GM19099 (cell line): Measurements from ENCODE around the gene LRRC63.
A peak's percentile ranks its signal among the peaks of the same experiment; 100 is the strongest.

Experiments
- POLR2A ChIP-seq: IDR thresholded peaks from 3 replicates; pipeline ENCODE4 v1.6.1; 2011; ENCODE audit warnings: low read depth; ENCODE audit not compliant: insufficient read length; ENCODE audit errors: extremely low read depth

LRRC63 gene, protein sequence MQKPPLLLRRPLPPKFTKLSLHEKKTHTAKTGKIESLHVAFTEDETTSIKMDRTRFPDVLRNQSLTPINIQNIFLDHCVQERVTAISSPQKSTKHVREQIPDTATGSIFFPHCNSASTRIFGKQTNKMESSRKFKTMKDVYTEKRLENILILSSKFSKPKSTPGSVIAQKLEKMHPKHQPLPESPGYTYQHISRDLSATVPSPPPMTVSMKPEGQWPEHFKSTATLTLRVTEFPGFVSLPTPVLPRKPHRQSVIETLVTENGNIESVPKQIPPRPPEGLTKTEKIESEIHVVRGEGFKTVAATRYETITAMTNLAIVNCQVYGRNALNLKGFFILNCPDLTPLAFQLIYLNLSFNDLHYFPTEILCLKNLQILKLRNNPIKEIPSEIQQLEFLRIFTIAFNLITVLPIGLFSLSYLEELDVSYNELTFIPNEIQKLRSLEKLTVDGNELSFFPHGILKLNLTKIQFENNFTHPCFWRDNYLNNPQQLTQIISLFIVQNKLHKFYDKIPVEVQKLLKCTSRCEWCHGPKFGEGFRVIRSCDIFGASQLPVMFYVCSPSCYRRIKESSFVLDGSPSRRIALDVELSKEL

GRCh38 chr13:46211483-46212351 lies at the start of gene LRRC63:
LRRC63 (plus strand) TSS chr13:46211928; CDS start chr13:46213035, 1,107 bp downstream.
- peak; percentile 55 for TF ChIP-seq POLR2A

DNA sequence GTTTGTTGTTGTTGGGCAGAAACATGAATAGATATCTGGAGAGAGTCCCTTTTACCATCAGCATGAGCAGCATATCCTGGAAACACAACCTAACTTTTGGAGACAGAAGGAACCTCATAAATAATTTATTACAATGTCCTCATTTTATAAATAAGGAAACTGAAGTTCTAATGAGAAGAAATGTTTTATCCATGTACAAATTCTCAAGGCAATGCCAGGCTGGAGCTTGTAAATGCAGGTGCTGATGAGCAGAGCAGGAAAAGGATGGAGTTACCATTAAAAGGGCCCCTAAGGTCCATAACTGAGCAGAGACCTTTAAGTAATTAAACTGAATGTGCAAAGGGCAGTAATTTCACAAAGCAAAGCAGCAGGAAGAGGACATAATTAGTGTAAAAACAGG lies 47.1 kb upstream of the LRRC63 start:
- TF ChIP-seq POLR2A = no peak

- no peak for TF ChIP-seq POLR2A
These were observed 46.1 kb upstream of the LRRC63 start for GRCh38 chr13:46165485-46166223.

DNA sequence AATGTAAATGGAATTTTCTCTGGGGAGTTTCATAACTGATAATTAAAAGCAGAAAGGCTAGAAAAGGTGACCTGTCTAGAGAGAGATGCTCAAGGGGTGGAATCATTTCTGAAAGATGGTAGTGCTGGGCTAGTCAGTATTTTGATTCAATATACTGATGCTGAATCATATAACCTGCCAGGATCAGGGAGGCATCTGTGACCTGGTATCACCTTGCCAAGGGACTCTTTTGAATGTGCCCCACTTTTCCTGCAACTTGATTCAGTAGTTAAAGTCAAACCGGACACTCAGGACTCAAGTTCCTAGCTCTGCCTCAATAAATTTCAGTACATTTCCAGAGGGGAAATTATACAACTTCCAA lies 45.5 kb upstream of the LRRC63 start:
- TF ChIP-seq POLR2A = peak; percentile 25

GRCh38 chr13:46166947-46167610 lies 44.6 kb upstream of the LRRC63 start:
- TF ChIP-seq POLR2A = no peak

GRCh38 chr13:46168341-46168740 lies 43.4 kb upstream of the LRRC63 start:
- TF ChIP-seq POLR2A = peak; percentile 60

GRCh38 chr13:46168783-46169182 lies 42.9 kb upstream of the LRRC63 start:
- TF ChIP-seq POLR2A = peak; percentile 10

GRCh38 chr13:46169758-46170157 lies 42.0 kb upstream of the LRRC63 start:
- no peak for TF ChIP-seq POLR2A

DNA sequence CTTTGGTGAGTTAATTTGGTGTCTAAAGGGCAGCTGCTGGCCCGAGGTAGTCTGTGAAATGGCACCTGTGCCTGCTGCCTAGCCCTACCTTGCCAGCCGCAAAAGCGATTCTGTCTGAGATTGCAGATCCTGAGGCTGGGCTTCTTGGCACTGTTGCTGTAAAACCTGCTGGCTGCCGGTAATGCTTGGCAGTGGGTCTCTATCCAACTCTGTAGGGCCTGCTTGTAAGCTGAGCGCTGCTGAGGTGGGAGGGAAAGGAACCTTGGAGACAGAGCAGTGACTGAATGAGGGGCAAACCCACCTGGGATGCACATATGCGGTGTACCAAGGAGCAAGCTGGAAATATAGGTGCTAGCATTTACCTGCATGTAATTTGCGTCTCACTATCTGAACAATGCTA lies 41.5 kb upstream of the LRRC63 start:
- no peak for TF ChIP-seq POLR2A

DNA sequence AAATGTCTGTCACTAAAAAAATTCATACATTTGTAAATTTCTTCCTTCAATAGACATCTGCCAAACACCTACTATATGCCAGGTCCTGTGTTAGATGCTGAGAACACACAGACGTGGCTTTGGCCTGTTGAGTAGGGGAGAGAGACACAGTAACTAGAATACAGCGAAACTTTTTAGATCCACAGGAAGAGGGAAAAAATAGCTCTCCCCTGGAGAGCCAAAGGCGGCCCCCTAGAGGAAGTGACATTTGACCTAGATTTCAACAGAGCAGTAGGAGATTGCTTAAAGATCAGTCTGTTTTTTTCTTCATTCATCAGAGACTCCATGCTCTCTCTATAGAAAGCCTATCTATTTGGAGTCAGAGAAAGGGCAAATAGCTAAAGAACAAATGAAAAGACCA lies 41.0 kb upstream of the LRRC63 start:
- TF ChIP-seq POLR2A = no peak

- TF ChIP-seq POLR2A = no peak
These were observed 40.5 kb upstream of the LRRC63 start for GRCh38 chr13:46171217-46171616.

GRCh38 chr13:46171739-46172138 lies 40.0 kb upstream of the LRRC63 start:
- no peak for TF ChIP-seq POLR2A

- no peak for TF ChIP-seq POLR2A
These were observed 39.2 kb upstream of the LRRC63 start for GRCh38 chr13:46172531-46172991.

DNA sequence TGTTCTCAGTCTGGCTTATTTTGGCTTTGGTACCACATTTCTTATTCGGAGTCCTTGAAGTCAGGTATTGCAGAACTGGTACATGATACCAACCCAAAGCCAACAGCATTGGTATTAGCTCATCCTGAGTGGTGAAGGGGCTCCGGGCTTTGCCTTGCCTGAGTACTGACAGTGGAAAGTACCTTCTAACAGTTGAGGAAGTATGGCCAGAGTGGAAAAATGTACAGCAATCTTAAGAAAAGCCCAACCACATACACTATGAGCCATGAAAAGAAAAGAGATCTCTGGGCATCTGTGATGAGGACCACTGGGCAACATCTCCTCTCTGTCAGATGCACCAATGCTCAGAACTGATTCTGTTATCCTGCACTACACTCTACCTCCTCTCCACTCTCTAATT lies 38.1 kb upstream of the LRRC63 start:
- TF ChIP-seq POLR2A = no peak
